ENCODE results near the gene MYH15. TPM values are rescaled to one million over a fixed set of nuclear protein-coding genes. Genes with fewer than 3 reads are reported as not detected.

MYH15 gene
- total RNA-seq, 1 experiment from 2014 or later: 0.09 TPM

- no peak for DNase-seq (ENCODE audit: low spot score)
- Mint-ChIP-seq H3K4me1 (no peaks in the 10 kb centered on the region), H3K9me3 (no peaks in the 10 kb centered on the region), H3K27me3 (ENCODE audit: low read depth) (no peaks in the 10 kb centered on the region), H3K4me3 (no peak overlapping the region), H3K36me3 (no peaks in the 10 kb centered on the region), H3K27ac (no peak overlapping the region)
- TF ChIP-seq TP53 (CRISPR knock-in tag; IDR thresholded peaks at IDR 0.05) (no peak), NR3C1 (CRISPR knock-in tag; conservative IDR thresholded peaks at IDR 0.05; ENCODE audit: low read depth) (no peak), NFATC4 (CRISPR knock-in tag; IDR thresholded peaks at IDR 0.05) (no peak), MLX (CRISPR knock-in tag; IDR thresholded peaks at IDR 0.05) (no peak), CBFB (CRISPR knock-in tag; IDR thresholded peaks at IDR 0.05; ENCODE audit: low read depth) (no peak), ETV6 (CRISPR knock-in tag; IDR thresholded peaks at IDR 0.05) (no peak), MXD4 (CRISPR knock-in tag; IDR thresholded peaks at IDR 0.05; ENCODE audit: borderline replicate concordance) (no peak), RELA (CRISPR knock-in tag; IDR thresholded peaks at IDR 0.05; ENCODE audit: borderline replicate concordance) (no peak)
- TF ChIP-seq, protein P1, sequence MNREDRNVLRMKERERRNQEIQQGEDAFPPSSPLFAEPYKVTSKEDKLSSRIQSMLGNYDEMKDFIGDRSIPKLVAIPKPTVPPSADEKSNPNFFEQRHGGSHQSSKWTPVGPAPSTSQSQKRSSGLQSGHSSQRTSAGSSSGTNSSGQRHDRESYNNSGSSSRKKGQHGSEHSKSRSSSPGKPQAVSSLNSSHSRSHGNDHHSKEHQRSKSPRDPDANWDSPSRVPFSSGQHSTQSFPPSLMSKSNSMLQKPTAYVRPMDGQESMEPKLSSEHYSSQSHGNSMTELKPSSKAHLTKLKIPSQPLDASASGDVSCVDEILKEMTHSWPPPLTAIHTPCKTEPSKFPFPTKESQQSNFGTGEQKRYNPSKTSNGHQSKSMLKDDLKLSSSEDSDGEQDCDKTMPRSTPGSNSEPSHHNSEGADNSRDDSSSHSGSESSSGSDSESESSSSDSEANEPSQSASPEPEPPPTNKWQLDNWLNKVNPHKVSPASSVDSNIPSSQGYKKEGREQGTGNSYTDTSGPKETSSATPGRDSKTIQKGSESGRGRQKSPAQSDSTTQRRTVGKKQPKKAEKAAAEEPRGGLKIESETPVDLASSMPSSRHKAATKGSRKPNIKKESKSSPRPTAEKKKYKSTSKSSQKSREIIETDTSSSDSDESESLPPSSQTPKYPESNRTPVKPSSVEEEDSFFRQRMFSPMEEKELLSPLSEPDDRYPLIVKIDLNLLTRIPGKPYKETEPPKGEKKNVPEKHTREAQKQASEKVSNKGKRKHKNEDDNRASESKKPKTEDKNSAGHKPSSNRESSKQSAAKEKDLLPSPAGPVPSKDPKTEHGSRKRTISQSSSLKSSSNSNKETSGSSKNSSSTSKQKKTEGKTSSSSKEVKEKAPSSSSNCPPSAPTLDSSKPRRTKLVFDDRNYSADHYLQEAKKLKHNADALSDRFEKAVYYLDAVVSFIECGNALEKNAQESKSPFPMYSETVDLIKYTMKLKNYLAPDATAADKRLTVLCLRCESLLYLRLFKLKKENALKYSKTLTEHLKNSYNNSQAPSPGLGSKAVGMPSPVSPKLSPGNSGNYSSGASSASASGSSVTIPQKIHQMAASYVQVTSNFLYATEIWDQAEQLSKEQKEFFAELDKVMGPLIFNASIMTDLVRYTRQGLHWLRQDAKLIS (CRISPR knock-in tag; IDR thresholded peaks at IDR 0.05; ENCODE audit: borderline replicate concordance): no peak
- TF ChIP-seq, protein P2, sequence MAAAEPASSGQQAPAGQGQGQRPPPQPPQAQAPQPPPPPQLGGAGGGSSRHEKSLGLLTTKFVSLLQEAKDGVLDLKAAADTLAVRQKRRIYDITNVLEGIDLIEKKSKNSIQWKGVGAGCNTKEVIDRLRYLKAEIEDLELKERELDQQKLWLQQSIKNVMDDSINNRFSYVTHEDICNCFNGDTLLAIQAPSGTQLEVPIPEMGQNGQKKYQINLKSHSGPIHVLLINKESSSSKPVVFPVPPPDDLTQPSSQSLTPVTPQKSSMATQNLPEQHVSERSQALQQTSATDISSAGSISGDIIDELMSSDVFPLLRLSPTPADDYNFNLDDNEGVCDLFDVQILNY (CRISPR knock-in tag; IDR thresholded peaks at IDR 0.05): no peak
- TF ChIP-seq, protein P3, sequence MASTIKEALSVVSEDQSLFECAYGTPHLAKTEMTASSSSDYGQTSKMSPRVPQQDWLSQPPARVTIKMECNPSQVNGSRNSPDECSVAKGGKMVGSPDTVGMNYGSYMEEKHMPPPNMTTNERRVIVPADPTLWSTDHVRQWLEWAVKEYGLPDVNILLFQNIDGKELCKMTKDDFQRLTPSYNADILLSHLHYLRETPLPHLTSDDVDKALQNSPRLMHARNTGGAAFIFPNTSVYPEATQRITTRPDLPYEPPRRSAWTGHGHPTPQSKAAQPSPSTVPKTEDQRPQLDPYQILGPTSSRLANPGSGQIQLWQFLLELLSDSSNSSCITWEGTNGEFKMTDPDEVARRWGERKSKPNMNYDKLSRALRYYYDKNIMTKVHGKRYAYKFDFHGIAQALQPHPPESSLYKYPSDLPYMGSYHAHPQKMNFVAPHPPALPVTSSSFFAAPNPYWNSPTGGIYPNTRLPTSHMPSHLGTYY (CRISPR knock-in tag; IDR thresholded peaks at IDR 0.05): no peak
- ChIA-PET CTCF (no interaction called here), POLR2A (no interaction called here)
- no peak for ATAC-seq
Observed at GRCh38 chr3:108357042-108357441, 153.4 kb downstream of the MYH15 start.

- TF ChIP-seq, protein P4, sequence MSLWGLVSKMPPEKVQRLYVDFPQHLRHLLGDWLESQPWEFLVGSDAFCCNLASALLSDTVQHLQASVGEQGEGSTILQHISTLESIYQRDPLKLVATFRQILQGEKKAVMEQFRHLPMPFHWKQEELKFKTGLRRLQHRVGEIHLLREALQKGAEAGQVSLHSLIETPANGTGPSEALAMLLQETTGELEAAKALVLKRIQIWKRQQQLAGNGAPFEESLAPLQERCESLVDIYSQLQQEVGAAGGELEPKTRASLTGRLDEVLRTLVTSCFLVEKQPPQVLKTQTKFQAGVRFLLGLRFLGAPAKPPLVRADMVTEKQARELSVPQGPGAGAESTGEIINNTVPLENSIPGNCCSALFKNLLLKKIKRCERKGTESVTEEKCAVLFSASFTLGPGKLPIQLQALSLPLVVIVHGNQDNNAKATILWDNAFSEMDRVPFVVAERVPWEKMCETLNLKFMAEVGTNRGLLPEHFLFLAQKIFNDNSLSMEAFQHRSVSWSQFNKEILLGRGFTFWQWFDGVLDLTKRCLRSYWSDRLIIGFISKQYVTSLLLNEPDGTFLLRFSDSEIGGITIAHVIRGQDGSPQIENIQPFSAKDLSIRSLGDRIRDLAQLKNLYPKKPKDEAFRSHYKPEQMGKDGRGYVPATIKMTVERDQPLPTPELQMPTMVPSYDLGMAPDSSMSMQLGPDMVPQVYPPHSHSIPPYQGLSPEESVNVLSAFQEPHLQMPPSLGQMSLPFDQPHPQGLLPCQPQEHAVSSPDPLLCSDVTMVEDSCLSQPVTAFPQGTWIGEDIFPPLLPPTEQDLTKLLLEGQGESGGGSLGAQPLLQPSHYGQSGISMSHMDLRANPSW (CRISPR knock-in tag; conservative IDR thresholded peaks at IDR 0.05; ENCODE audit: low read depth): no peak
- TF ChIP-seq MYBL2 (CRISPR knock-in tag; IDR thresholded peaks at IDR 0.05) (no peak), IRF2 (CRISPR knock-in tag; IDR thresholded peaks at IDR 0.05; ENCODE audit: borderline replicate concordance, low read depth) (no peak), SP1 (CRISPR knock-in tag; conservative IDR thresholded peaks at IDR 0.05) (no peak), MLX (CRISPR knock-in tag; IDR thresholded peaks at IDR 0.05) (no peak), NFYB (CRISPR knock-in tag; conservative IDR thresholded peaks at IDR 0.05; ENCODE audit: low read depth) (no peak)
- TF ChIP-seq, protein P5, sequence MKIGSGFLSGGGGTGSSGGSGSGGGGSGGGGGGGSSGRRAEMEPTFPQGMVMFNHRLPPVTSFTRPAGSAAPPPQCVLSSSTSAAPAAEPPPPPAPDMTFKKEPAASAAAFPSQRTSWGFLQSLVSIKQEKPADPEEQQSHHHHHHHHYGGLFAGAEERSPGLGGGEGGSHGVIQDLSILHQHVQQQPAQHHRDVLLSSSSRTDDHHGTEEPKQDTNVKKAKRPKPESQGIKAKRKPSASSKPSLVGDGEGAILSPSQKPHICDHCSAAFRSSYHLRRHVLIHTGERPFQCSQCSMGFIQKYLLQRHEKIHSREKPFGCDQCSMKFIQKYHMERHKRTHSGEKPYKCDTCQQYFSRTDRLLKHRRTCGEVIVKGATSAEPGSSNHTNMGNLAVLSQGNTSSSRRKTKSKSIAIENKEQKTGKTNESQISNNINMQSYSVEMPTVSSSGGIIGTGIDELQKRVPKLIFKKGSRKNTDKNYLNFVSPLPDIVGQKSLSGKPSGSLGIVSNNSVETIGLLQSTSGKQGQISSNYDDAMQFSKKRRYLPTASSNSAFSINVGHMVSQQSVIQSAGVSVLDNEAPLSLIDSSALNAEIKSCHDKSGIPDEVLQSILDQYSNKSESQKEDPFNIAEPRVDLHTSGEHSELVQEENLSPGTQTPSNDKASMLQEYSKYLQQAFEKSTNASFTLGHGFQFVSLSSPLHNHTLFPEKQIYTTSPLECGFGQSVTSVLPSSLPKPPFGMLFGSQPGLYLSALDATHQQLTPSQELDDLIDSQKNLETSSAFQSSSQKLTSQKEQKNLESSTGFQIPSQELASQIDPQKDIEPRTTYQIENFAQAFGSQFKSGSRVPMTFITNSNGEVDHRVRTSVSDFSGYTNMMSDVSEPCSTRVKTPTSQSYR (CRISPR knock-in tag; IDR thresholded peaks at IDR 0.05): no peak
- ChIA-PET CTCF (no interaction called here), POLR2A (no interaction called here)
- H3K4me1 Mint-ChIP-seq: no peaks in the 10 kb centered on the region
- no peaks in the 10 kb centered on the region for H3K36me3 Mint-ChIP-seq
- no peaks in the 10 kb centered on the region for H3K27me3 Mint-ChIP-seq (ENCODE audit: low read depth)
- no peak for DNase-seq (ENCODE audit: low spot score)
- H3K27ac Mint-ChIP-seq: no peak overlapping the region
- no peak overlapping the region for H3K4me3 Mint-ChIP-seq
- no peaks in the 10 kb centered on the region for H3K9me3 Mint-ChIP-seq
- ATAC-seq: no peak
Observed at GRCh38 chr3:108354562-108354961, 155.8 kb downstream of the MYH15 start.
